ENCODE results near the gene TMPRSS13.

The TMPRSS13 gene

GRCh38 chr11:117945047-117945810 lies 16.0 kb upstream of the TMPRSS13 start:
- Histone ChIP-seq H3K36me3 (ENCODE audit: control insufficient read depth in 2 of 2, insufficient read depth in 1 of 2, low read length in 2 of 2) (no peaks in the 10 kb centered on the region), H3K27ac (ENCODE audit: extremely low read depth, low read depth, low read length) (no peak overlapping the region), H3K4me1 (ENCODE audit: control insufficient read depth, insufficient read depth, low read length) (no peaks in the 10 kb centered on the region), H3K9me3 (ENCODE audit: control insufficient read depth, insufficient read depth, low read depth, low read length) (no peaks in the 10 kb centered on the region), H3K4me3 (ENCODE audit: low read depth, low read length) (no peak overlapping the region)
- ChIA-PET POLR2A (interaction anchor here (0.7 kb wide), 1 partner anchor 69 kb away, joined by 3 read pairs; the partner anchor contains the start of gene FXYD6), CTCF (interaction anchor here (0.5 to 9.3 kb wide), 11 partner anchors 8 to 607 kb away, joined by 3 to 223 read pairs (median 16); no protein-coding TSS in a partner anchor)
- TF ChIP-seq, protein P1, sequence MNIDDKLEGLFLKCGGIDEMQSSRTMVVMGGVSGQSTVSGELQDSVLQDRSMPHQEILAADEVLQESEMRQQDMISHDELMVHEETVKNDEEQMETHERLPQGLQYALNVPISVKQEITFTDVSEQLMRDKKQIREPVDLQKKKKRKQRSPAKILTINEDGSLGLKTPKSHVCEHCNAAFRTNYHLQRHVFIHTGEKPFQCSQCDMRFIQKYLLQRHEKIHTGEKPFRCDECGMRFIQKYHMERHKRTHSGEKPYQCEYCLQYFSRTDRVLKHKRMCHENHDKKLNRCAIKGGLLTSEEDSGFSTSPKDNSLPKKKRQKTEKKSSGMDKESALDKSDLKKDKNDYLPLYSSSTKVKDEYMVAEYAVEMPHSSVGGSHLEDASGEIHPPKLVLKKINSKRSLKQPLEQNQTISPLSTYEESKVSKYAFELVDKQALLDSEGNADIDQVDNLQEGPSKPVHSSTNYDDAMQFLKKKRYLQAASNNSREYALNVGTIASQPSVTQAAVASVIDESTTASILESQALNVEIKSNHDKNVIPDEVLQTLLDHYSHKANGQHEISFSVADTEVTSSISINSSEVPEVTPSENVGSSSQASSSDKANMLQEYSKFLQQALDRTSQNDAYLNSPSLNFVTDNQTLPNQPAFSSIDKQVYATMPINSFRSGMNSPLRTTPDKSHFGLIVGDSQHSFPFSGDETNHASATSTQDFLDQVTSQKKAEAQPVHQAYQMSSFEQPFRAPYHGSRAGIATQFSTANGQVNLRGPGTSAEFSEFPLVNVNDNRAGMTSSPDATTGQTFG (tag by site-specific recombination; IDR thresholded peaks at IDR 0.05; ENCODE audit: borderline replicate concordance), result no peak
- no peak for TF ChIP-seq ZFP37 (tag by site-specific recombination; IDR thresholded peaks at IDR 0.05)
- no peak for TF ChIP-seq ZNF510 (tag by site-specific recombination; IDR thresholded peaks at IDR 0.05; ENCODE audit: insufficient replicate concordance)
- TF ChIP-seq ZNF391 (tag by site-specific recombination; IDR thresholded peaks at IDR 0.05; ENCODE audit: borderline replicate concordance, low read depth), result no peak

- no peaks in the 10 kb centered on the region for H3K4me1 ChIP-seq (ENCODE audit: control insufficient read depth, insufficient read depth, low read length)
- H3K36me3 ChIP-seq (ENCODE audit: control insufficient read depth in 2 of 2, insufficient read depth in 1 of 2, low read length in 2 of 2), result no peaks in the 10 kb centered on the region
- TF ChIP-seq ZNF707 (tag by site-specific recombination; IDR thresholded peaks at IDR 0.05) (no peak), ZNF335 (tag by site-specific recombination; conservative IDR thresholded peaks at IDR 0.05) (no peak), ZNF560 (tag by site-specific recombination; IDR thresholded peaks at IDR 0.05; ENCODE audit: borderline replicate concordance) (no peak), ZNF792 (tag by site-specific recombination; IDR thresholded peaks at IDR 0.05) (no peak), ZNF211 (tag by site-specific recombination; IDR thresholded peaks at IDR 0.05; ENCODE audit: low read depth) (no peak), ZNF248 (tag by site-specific recombination; IDR thresholded peaks at IDR 0.05) (no peak), ZNF426 (tag by site-specific recombination; IDR thresholded peaks at IDR 0.05) (no peak), ZNF239 (tag by site-specific recombination; IDR thresholded peaks at IDR 0.05) (no peak), ZNF146 (tag by site-specific recombination; IDR thresholded peaks at IDR 0.05) (no peak), ZSCAN16 (tag by site-specific recombination; IDR thresholded peaks at IDR 0.05) (no peak), KLF9 (tag by site-specific recombination; IDR thresholded peaks at IDR 0.05; ENCODE audit: low read depth) (no peak), ZNF473 (tag by site-specific recombination; IDR thresholded peaks at IDR 0.05) (no peak), ZNF114 (tag by site-specific recombination; IDR thresholded peaks at IDR 0.05) (no peak)
- CTCF ChIA-PET, result interaction anchor here (0.6 to 9.3 kb wide), 7 partner anchors 8 to 125 kb away, joined by 3 to 223 read pairs (median 40); no protein-coding TSS in a partner anchor
- H3K27ac ChIP-seq (ENCODE audit: extremely low read depth, low read depth, low read length), result no peak overlapping the region
- POLR2A ChIA-PET, result interaction anchor here (0.7 kb wide), 1 partner anchor 68 kb away, joined by 3 read pairs; the partner anchor contains the start of gene FXYD6
- H3K9me3 ChIP-seq (ENCODE audit: control insufficient read depth, insufficient read depth, low read depth, low read length), result no peaks in the 10 kb centered on the region
- no peak overlapping the region for H3K4me3 ChIP-seq (ENCODE audit: low read depth, low read length)
Observed at GRCh38 chr11:117944554-117944953, 15.4 kb upstream of the TMPRSS13 start.

DNA sequence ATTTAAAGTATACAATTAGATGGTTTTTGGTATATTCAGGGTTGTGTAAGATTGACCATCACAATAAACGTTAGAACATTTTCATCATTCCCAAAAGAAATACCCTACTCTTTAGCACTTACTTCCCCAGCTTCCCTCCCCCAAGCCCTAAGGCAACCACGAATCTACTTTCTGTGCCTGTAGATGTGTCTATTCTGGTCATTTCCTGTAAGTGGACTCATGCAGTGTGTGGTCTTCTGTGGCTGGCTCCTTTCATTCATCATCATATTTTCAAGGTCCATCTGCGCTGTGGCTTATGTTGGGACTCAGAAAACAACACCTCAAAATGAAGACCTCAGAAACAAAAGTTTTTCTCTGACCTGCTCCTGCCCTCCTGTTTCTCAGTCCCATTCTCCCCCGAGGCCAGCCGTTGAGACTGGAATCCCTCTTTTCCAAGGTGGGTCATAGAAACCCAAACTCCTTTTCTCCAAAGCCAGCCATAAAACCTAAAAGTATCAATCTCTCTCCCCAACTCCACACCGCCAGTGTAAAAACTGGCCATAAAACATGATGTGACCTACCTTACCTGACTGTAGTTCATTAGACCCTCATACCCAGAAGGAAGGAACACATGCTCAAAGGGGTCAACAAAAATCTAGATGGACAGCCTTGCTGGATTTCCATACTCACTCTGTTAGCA lies 12.9 kb upstream of the TMPRSS13 start:
- H3K4me1 ChIP-seq (ENCODE audit: control insufficient read depth, insufficient read depth, low read length), result no peaks in the 10 kb centered on the region
- CTCF ChIA-PET, result interaction anchor here (0.6 to 7.8 kb wide), 5 partner anchors 98 to 227 kb away, joined by 3 to 223 read pairs (median 11); no protein-coding TSS in a partner anchor
- H3K9me3 ChIP-seq (ENCODE audit: control insufficient read depth, insufficient read depth, low read depth, low read length), result no peaks in the 10 kb centered on the region
- no peak for TF ChIP-seq ZNF626 (tag by site-specific recombination; IDR thresholded peaks at IDR 0.05)
- TF ChIP-seq, protein P2, sequence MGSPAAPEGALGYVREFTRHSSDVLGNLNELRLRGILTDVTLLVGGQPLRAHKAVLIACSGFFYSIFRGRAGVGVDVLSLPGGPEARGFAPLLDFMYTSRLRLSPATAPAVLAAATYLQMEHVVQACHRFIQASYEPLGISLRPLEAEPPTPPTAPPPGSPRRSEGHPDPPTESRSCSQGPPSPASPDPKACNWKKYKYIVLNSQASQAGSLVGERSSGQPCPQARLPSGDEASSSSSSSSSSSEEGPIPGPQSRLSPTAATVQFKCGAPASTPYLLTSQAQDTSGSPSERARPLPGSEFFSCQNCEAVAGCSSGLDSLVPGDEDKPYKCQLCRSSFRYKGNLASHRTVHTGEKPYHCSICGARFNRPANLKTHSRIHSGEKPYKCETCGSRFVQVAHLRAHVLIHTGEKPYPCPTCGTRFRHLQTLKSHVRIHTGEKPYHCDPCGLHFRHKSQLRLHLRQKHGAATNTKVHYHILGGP (tag by site-specific recombination; IDR thresholded peaks at IDR 0.05), result no peak
- TF ChIP-seq ZNF114 (tag by site-specific recombination; IDR thresholded peaks at IDR 0.05), result no peak
- no peak overlapping the region for H3K27ac ChIP-seq (ENCODE audit: extremely low read depth, low read depth, low read length)
- POLR2A ChIA-PET, result no interaction called here
- no peaks in the 10 kb centered on the region for H3K36me3 ChIP-seq (ENCODE audit: control insufficient read depth in 2 of 2, insufficient read depth in 1 of 2, low read length in 2 of 2)
- H3K4me3 ChIP-seq (ENCODE audit: low read depth, low read length), result no peak overlapping the region

All from HEK293 (cell line).